ENCODE data around the gene IKZF4.

IKZF4 gene

DNA sequence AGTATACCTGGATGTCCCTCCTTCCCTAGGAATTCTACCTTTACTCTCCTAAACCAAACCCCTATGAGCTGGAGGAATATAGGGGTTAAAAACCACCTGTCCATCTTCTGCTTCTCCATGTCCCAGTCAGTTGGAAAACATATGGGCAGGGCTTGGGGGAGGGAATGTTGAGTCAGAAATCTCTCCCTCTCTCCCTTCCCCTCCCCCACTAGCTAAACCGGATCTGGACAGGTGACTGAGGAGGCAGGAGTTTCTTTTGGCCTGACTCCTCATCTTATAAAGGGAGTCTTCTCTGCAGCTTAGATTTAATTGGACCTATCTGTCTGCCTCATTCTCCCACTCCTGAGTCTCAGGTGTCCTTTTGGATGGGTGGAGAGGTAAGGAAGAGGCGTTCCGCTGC is 65.3 kb downstream of the IKZF4 start:
- no peak for DNase-seq (ENCODE audit: low read depth in 2 of 2)
- TF ChIP-seq, protein P1, sequence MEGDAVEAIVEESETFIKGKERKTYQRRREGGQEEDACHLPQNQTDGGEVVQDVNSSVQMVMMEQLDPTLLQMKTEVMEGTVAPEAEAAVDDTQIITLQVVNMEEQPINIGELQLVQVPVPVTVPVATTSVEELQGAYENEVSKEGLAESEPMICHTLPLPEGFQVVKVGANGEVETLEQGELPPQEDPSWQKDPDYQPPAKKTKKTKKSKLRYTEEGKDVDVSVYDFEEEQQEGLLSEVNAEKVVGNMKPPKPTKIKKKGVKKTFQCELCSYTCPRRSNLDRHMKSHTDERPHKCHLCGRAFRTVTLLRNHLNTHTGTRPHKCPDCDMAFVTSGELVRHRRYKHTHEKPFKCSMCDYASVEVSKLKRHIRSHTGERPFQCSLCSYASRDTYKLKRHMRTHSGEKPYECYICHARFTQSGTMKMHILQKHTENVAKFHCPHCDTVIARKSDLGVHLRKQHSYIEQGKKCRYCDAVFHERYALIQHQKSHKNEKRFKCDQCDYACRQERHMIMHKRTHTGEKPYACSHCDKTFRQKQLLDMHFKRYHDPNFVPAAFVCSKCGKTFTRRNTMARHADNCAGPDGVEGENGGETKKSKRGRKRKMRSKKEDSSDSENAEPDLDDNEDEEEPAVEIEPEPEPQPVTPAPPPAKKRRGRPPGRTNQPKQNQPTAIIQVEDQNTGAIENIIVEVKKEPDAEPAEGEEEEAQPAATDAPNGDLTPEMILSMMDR (IDR thresholded peaks at IDR 0.05; ENCODE audit: low read depth, low read length), result no peak
- H3K4me3 ChIP-seq (replicated peaks in 1 of 2; ENCODE audit: low read depth in 2 of 2, low read length in 2 of 2), result no peak overlapping the region

DNA sequence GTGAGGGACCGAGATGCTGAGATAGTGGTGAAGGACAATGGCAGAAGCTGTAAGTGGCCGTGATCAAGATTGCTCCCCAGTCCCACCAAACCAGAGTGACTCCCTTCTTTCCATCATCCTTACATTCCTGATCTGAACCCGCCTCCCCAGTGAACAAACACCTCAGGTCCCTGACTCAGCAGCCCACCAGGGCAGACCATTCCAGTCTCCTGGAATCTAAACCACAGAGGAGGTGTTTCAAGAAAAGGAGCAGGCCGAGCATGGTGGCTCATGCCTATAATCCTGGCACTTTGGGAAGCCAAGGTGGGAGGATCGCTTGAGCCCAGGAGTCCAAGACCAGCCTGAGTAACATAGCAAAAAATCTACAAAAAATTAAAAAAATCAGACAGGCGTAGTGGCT is 65.8 kb downstream of the IKZF4 start:
- no peak for DNase-seq (ENCODE audit: low read depth in 2 of 2)
- no peak overlapping the region for H3K4me3 ChIP-seq (replicated peaks in 1 of 2; ENCODE audit: low read depth in 2 of 2, low read length in 2 of 2)
- TF ChIP-seq, protein P1 (IDR thresholded peaks at IDR 0.05; ENCODE audit: low read depth, low read length), result no peak

DNA sequence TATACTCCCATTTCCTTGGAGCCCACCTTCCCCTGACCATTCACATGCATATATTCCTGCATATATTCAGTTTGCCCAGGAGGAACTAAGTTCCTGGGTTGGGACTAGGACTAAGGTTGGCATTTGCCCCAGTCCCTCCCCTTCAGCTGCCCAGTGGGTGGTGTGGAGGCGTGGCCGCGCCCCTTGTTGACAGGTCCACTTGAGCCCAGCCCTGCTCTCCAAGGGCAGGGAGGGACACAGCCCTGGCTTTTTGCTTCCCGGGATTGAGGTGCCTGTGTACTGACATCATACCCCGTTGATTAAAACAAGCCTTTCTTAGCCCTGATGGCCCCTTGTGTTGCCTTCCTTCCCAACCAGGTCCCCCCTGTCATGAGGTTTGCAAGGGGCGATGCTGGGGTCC is 66.4 kb downstream of the IKZF4 start:
- TF ChIP-seq, protein P1 (IDR thresholded peaks at IDR 0.05; ENCODE audit: low read depth, low read length), result no peak
- DNase-seq (ENCODE audit: low read depth in 2 of 2), result peak in 1 of 2 donors; percentile 42
- H3K4me3 ChIP-seq (replicated peaks in 1 of 2; ENCODE audit: low read depth in 2 of 2, low read length in 2 of 2), result no peak overlapping the region

All from cardiac fibroblast (primary cell).